ENCODE measurements around the gene CYTL1.
"Not testable (repeated sequence)": the region's sequence is repeated elsewhere in the genome, so short reads cannot be mapped to it uniquely, and the experiment has no call there.

The CYTL1 gene

GRCh38 chr4:5034206-5034605 lies 14.9 kb upstream of the CYTL1 start:
- DNase-seq (ENCODE audit: low read depth in 4 of 4, low spot score in 1 of 4), result no peak

GRCh38 chr4:5033281-5033841 lies 14.1 kb upstream of the CYTL1 start:
- DNase-seq (ENCODE audit: low read depth in 4 of 4, low spot score in 1 of 4), result no peak

GRCh38 chr4:5032813-5033212 lies 13.6 kb upstream of the CYTL1 start:
- no peak for DNase-seq (ENCODE audit: low read depth in 4 of 4, low spot score in 1 of 4)

DNA sequence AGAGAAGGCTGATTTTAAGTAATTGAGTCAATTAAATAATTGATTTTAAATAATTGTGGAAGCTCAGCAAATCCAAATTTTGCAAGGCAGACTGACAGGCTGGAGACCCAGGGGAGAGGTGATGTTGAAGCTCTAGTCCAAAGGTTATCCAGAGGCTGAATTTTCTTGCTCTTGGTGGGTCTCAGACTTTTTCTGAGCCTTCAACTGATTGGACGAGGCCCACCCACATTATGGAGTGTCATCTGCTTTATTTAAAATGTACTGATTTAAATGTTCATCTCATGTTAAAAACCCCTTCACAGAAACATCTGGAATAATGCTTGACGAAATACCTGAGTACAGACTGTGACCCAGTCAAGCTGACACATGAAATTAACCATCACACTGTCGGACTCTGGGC lies 11.7 kb upstream of the CYTL1 start:
- DNase-seq (ENCODE audit: low read depth in 4 of 4, low spot score in 1 of 4), result no peak

- no peak for DNase-seq (ENCODE audit: low read depth in 4 of 4, low spot score in 1 of 4)
Observed at GRCh38 chr4:5030221-5030620, 11.0 kb upstream of the CYTL1 start.

GRCh38 chr4:5029447-5029846 lies 10.2 kb upstream of the CYTL1 start:
- no peak for DNase-seq (ENCODE audit: low read depth in 4 of 4, low spot score in 1 of 4)

DNA sequence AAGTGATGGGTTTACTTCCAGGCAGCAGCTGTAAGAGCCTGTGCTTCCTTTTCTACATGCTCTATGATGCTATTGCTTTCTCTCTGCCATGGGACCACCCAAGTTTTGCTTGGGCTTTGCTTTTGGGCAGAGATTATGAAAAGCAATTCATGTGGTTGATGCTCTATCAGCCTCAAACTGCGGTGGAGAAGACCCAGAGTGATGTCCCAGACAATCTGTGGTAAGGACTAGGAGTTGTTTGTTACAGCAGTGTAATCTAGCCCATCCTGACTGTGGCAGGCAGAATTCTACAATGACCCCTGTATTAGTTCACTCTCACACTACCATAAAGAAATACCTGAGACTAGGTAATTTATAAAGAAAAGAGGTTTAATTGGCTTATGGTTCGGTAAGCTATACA lies 9.2 kb upstream of the CYTL1 start:
- DNase-seq (ENCODE audit: low read depth in 4 of 4, low spot score in 1 of 4), result no peak

- DNase-seq (ENCODE audit: low read depth in 4 of 4, low spot score in 1 of 4), result no peak
Observed at GRCh38 chr4:5027346-5027745, 8.1 kb upstream of the CYTL1 start.

- DNase-seq (ENCODE audit: low read depth in 4 of 4, low spot score in 1 of 4), result no peak
Observed at GRCh38 chr4:5026371-5026770, 7.1 kb upstream of the CYTL1 start.

DNA sequence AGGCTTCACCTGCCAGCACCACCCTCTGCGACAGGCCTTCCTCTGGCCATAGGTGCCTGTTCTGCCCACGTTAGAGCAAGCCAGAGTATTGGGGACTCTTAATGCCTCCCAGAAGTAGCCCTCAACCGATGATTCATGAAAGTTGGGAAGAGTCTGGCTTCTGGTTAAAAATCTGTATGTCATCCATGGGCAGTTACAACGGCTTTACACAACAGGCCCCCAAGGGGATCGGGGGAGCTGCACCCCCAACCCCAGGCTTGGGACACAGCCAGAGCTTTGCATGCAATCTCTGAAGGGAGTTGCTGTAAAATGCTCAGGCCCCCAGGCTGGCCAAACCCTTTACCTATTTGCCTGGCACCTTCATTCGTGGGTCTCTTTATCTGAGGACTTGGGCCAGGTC lies 5.4 kb upstream of the CYTL1 start:
- DNase-seq (ENCODE audit: low read depth in 4 of 4, low spot score in 1 of 4), result no peak

GRCh38 chr4:5021546-5021945 lies 2.3 kb upstream of the CYTL1 start:
- no peak for DNase-seq (ENCODE audit: low read depth in 4 of 4, low spot score in 1 of 4)

GRCh38 chr4:5020341-5020740 lies 1.1 kb upstream of the CYTL1 start:
- no peak for DNase-seq (ENCODE audit: low read depth in 4 of 4, low spot score in 1 of 4)

- no peak for DNase-seq (ENCODE audit: low read depth in 4 of 4, low spot score in 1 of 4)
Observed at GRCh38 chr4:5019796-5020195, 538 bp upstream of the CYTL1 start.

- no peak for DNase-seq (ENCODE audit: low read depth in 4 of 4, low spot score in 1 of 4)
Observed at GRCh38 chr4:5018603-5019002, 655 bp downstream of the CYTL1 start.

DNA sequence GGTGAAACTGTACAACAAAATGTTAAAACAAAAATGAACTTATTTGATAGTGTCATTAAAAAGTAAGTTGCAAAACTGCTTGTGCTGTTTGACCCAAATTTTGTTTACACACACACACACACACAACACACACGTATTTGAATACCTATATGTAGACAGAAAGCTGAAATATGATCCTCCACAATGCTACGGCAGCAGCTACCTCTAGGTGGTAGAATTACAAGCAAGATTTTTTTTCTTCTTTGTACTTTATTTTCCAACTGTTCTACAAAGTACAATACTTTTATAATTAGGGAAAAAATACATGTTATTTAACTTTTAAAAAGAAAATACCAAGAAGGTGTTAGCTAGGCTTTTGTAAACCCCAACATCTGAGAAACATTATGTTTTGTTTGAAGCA lies 1.2 kb downstream of the CYTL1 start:
- DNase-seq (ENCODE audit: low read depth in 4 of 4, low spot score in 1 of 4), result no peak

- no peak for DNase-seq (ENCODE audit: low read depth in 4 of 4, low spot score in 1 of 4)
Observed at GRCh38 chr4:5014007-5014682, 5.1 kb downstream of the CYTL1 start.

DNA sequence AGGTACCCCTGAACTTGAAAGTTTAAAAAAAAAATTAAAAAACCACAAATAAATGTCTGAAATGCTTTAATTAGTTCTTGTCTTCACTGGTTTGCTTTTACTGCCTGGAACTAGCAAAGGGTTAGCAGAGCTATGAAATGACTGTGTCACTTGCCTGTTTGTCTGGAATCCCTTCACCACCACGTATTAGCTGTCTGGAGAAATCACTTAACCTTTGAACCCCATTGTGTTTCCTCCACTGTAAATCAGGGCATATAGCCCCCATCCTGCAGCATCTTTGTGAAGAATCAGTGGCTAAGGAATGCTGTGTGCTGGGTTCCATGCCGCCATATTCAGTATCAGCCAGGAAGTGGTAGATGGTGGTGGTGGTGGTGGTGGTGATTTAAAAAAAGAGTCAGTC lies 6.3 kb downstream of the CYTL1 start:
- DNase-seq (ENCODE audit: low read depth in 4 of 4, low spot score in 1 of 4), result no peak

DNA sequence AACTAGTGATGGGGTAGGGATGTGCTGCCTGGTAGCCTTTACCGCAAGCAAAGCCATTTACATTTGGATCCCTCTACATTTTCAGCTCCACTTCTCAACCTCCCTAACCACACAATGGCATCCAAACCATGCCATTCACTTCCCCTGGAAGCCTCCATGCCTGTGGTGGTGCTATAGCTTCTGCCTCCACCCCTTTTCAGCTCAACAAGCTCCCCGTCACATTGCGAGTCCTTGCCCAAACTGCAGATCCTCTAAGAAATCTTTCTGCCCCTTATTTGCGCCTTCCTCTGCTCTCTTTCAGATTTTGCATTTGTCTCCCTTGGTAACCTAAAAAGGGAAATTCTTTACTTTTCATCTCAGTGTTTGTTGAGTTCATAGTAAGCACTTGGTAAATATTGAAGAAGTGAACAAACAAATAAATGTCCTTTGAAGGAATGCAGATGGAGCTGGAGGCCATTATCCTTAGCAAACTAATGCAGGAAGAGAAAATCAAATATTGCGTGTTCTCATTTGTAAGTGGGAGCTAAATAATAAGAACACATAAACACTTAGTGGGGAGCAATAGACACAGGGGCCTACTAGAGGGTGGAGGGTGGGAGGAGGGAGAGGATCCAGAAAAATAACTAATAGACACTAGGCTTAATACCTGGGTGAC lies 6.9 kb downstream of the CYTL1 start:
- DNase-seq (ENCODE audit: low read depth in 4 of 4, low spot score in 1 of 4), result no peak

GRCh38 chr4:5010984-5011383 lies 8.3 kb downstream of the CYTL1 start:
- no peak for DNase-seq (ENCODE audit: low read depth in 4 of 4, low spot score in 1 of 4)

DNA sequence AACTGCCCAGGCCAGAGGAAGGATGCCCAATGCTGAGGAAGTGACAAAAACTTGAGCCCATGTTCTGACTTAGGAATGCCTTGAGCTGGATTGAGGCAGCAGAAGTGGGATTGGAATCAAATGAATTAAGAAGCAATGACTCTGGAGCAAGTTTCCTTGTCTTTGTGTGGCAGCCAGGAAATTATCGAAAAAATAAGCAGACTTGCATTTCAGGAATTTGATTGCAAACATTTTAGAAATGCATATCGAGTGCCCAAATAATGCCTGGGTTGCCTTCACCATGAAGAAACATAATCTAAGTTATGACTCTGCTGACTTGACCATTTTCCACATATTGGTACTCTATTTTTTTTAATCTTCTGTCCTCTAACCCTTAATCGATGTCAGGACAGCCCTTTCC lies 9.5 kb downstream of the CYTL1 start:
- no peak for DNase-seq (ENCODE audit: low read depth in 4 of 4, low spot score in 1 of 4)

DNA sequence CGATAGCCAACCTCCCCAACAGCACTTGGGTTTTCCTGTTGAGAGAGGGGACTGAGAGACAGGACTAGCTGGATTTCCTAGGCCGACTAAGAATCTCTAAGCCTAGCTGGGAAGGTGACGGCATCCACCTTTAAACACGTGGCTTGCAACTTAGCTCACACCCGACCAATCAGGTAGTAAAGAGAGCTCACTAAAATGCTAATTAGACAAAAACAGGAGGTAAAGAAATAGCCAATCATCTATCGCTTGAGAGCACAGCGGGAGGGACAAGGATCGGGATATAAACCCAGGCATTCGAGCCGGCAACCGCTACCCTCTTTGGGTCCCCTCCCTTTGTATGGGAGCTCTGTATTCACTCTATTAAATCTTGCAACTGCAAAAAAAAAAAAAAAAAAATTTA lies 12.3 kb downstream of the CYTL1 start:
- not testable (repeated sequence) for DNase-seq (ENCODE audit: low read depth in 4 of 4, low spot score in 1 of 4)

- DNase-seq (ENCODE audit: low read depth in 4 of 4, low spot score in 1 of 4), result no peak
Observed at GRCh38 chr4:5004496-5004895, 14.8 kb downstream of the CYTL1 start.

- DNase-seq (ENCODE audit: low read depth in 4 of 4, low spot score in 1 of 4), result no peak
Observed at GRCh38 chr4:5003918-5004317, 15.3 kb downstream of the CYTL1 start.
